GM13976 (cell line): ENCODE results near the gene METTL18.

Experiments used
- DNase-seq: peaks from one replicate; pipeline ENCODE4 v3.0.0; 2012; ENCODE audit warnings: low spot score
- CTCF ChIP-seq: IDR thresholded peaks from 2 replicates; pipeline ENCODE4 v1.5.1; 2012; ENCODE audit warnings: borderline replicate concordance, mild to moderate bottlenecking; ENCODE audit not compliant: insufficient read depth; ENCODE audit errors: extremely low read depth, missing control alignments, control extremely low read depth
- in situ Hi-C: fragments of 300-500 bp; cut with MboI; formaldehyde crosslinking; loops from one replicate; pipeline ENCODE4 v1.12.0; 2022; ENCODE audit warnings: low sequenced_read_pairs, mixed read lengths, inconsistent platforms; ENCODE audit not compliant: unreplicated experiment

Gene METTL18

GRCh38 chr1:169759038-169759437, 35.7 kb downstream of the METTL18 start:
- DNase-seq = no peak
- no peak for TF ChIP-seq CTCF
- in situ Hi-C loops = no loop called here

- no peak for DNase-seq
- TF ChIP-seq CTCF = no peak
- in situ Hi-C loops = no loop called here
Measured at GRCh38 chr1:169753549-169753948, 41.2 kb downstream of the METTL18 start.

- no peak for TF ChIP-seq CTCF
- in situ Hi-C loops = no loop called here
- no peak for DNase-seq
Measured at GRCh38 chr1:169750041-169750440, 44.7 kb downstream of the METTL18 start.

GRCh38 chr1:169746550-169746949, 48.2 kb downstream of the METTL18 start:
- no peak for TF ChIP-seq CTCF
- in situ Hi-C loops = no loop called here
- DNase-seq = no peak

GRCh38 chr1:169745015-169745861, 49.5 kb downstream of the METTL18 start:
- DNase-seq = no peak
- in situ Hi-C loops = no loop called here
- no peak for TF ChIP-seq CTCF
